Left ventricle myocardium superior (tissue), 1 donor: ENCODE results near the gene ATP8B1. TPM values are rescaled to one million over a fixed set of nuclear protein-coding genes. Genes with fewer than 3 reads are reported as not detected.

ENCODE experiments used
- ATAC-seq: fragments of 200-7000 bp; cut with Tn5 transposase; one replicate; pipeline ENCODE4 v1.9.1; 2020; ENCODE audit warnings: mild to moderate bottlenecking, moderate library complexity
- DNase-seq: peaks from one replicate; pipeline ENCODE4 v3.0.0-alpha.2; 2020
- intact Hi-C: fragments of 100-400 bp; cut with micrococcal nuclease; formaldehyde crosslinking; loops from one replicate; pipeline ENCODE4 v1.11.0; 2022
- total RNA-seq: library from RNA; stranded (reverse); fragmentation: NEBNext Ultra II Directional; extraction: Animal tissue kit (Norgen Biotek cat#: 25700); gene quantifications from one replicate; pipeline ENCODE4 v1.2.1, GENCODE V29; 2021
- donor health status: DM: no; HTN: yes; CAD: no; lungs with severe emphysema.

Gene ATP8B1
- total RNA-seq, 1 donor from 2014 or later = 4.0 TPM

DNA sequence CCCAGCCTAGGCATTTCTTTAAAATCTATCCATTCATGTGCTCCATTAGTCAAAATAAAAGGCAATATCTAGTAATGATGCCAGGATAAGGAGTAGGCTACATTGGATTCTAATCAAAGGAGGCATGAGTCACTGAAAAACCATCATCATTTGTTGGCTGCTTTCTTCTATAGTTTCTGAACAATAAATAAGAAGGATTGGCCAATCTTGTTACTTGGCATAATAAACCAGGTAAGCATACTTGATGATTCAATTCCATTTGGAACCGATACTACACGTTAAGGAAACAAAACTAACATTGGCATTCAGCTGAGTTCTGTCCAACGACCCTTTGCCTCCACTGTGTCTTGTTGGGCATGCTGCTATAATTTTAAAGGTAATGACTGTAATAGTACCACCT, 27.2 kb downstream of the ATP8B1 start:
- ATAC-seq = no peak
- intact Hi-C loops = no loop called here
- DNase-seq = no peak

DNA sequence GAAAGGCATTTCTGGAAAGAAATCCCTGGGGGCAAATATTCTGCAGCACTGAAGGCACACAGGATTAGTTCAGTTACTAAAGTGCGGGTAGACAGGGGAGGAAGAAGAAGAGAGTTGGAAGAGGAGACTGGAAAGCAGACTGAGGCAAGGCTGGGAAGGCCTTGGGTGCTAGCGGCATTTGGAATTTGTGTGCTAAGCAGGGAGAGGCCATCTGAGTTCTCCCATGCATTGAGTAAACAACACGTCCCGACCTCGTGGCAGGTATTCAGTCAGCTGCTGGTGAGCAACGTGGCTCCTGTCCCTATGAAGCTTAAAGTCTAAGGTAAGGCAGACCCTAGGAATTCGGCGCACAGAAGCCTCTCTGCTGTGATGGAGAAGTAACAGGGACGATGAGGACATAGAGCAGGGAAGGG, 30.7 kb downstream of the ATP8B1 start:
- intact Hi-C loops = no loop called here
- ATAC-seq (no peak), DNase-seq (no peak)

DNA sequence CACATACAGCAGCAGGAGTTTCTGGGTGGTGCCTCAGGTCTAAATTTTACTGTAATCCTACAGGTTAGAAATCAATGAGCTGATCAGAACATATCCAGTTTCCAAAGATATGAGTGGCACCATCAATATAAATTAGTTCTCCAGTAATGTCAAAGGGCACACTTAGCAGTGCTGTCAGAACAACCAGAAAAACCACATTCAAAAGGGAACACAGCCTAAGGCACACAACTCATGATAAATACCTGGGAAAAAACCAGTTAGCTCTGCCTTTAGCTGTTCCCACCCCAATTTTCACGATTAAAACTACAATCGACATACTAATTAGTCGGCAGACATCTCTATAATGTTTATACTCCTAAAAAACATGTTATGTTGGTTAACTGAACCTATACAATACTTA, 31.5 kb downstream of the ATP8B1 start:
- DNase-seq (no peak), ATAC-seq (no peak)
- intact Hi-C loops = no loop called here

DNA sequence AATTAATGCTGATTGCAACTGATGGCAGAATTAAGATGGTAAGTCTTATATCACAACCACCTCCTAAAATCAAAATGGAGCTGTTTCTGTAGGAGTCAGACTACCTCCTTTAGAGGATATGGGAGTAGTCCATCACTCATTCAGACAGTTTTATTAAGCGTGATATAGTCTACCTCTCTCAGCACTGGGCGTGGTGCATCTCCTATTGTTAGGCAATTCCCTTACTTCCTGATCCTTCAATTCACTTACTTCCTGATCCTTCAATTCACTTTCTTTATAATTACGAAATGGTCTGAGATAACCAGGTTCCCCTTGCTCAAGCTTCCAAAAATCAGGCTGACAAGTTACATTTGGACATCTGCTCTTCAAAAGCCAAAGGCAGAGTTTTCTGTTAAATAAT, 31.9 kb downstream of the ATP8B1 start:
- intact Hi-C loops = no loop called here
- ATAC-seq (peak; percentile 41), DNase-seq (no peak)

DNA sequence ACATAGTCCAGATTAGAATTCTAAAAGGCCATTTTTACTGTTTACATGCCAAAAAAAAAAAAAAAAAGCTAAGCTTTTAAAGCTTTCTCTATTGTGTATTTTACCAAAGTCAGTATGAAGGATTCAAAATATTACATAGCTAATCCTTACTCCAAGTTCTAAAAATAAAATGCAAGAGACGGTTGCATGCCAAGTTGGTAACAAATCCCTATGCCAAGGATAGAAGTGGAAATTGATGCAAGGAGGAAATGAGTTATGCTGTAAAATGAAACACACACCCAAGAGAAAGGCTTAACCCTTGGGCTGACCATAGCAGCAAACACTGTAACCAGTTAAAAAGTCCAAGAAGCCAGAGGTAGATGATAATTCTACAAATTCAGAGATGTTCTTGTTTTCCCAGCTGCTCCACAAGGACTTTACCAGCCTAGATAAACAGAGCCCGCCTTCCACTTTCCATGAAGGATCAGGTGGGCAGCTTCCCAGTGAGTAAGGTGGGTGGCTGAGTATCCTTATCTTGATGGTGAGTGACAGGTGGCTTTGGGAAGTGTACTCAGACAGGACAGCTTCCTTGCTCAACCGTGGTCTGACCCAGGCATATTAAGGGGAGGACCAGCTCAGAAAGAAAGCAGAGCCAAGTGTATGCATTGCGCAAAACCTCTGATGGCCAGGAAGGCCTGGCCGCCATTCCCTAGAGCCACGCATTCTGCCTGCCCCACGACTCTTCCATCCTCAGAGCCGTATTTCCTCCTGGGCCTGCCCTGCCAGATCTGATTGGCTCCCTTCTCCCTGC, 34.4 kb downstream of the ATP8B1 start:
- no peak for DNase-seq
- intact Hi-C loops = no loop called here
- peak; percentile 77 for ATAC-seq

DNA sequence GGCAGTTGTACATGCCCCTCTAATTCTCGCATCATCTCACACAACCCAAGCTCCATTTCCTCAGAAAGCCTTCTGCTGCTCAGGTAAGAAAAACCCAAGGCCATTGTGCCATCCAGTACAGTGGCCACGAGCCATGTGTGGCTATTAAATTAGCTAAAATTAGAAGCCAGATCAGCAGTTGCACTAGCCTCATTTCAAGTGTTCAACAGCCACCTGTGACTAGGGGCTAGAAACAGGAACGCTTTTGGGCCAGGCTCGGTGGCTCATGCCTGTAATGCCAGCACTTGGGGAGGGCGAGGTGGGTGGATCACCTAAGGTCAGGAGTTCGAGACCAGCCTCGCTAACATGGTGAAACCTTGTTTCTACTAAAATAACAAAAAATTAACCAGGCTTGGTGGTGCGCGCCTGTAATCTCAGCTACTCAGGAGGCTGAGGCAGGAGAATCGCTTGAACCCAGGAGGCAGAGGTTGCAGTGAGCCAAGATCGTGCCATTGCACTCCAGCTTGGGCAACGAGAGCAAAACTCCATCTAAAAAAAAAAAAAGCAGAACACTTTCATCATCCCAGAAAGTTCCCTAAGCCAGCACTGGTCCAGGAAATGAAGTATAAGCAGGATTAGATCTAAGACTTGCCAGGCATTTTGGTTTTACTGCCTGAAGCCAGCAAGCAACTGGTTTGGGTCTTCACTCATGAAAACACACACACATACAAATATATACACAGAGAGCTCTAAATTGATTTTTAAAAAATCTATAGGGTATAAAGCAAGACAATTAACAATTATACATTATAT, 35.7 kb downstream of the ATP8B1 start:
- ATAC-seq (no peak), DNase-seq (no peak)
- intact Hi-C loops = no loop called here

DNA sequence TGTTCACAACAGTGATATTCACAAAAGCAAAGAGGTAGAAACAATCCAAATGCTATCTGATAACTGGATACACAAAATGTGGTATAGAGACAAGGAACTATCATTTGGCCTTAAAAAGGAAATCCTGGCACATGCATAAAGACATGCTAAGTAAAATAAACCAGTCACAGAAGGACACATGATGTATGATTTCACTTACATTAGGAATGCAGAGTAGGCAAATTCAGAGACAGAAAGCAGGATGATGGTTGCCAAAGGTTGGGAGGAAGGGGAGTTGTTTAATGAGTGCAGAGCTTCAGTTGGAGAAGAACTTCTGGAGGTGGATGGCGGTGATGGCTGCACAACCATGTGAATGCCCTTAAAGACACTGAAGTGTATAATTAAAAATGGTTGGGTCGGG, 38.1 kb downstream of the ATP8B1 start:
- intact Hi-C loops = no loop called here
- DNase-seq = no peak

DNA sequence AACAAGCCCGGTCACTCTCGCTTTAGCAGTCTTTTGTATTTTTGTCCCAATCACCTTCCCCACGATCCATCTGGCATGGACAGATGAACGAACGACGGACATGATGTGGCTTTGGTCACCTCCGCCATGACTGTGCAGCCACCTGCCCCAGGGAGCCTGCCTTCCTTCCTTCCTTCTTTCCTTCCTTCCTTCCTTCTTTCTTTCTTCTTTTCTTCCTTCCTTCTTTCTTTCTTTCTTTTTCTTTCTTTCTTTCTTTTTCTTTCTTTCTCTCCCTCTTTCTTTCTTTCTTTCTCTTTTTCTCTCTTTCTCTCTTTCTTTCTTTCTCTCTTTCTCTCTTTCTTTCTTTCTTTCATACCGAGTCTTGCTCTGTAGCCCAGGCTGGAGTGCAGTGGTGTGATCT, 39.0 kb downstream of the ATP8B1 start:
- intact Hi-C loops = no loop called here
- ATAC-seq (no peak), DNase-seq (no peak)

More for the DNA sequence above, 38.1 kb downstream of the ATP8B1 start:
- ATAC-seq = no peak

DNA sequence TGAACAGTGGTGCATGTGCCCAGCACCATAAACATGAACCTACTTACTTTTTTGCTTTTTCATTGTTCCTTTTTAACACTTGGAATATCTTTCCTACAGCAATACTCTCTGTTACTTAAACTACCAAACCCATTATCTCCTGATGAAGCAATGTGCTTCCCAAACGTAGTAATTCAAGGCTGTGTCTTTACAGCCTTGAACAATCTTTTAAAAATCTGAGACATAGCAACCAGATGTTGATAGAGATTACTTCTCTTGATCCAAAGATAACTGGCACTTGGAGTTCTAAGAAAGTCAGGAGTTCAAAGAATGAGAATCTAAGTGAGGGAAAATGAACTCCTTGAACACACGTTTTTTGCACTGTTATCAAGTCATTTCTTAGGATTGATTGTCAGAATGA, 40.4 kb downstream of the ATP8B1 start:
- ATAC-seq (no peak), DNase-seq (no peak)
- intact Hi-C loops = no loop called here

DNA sequence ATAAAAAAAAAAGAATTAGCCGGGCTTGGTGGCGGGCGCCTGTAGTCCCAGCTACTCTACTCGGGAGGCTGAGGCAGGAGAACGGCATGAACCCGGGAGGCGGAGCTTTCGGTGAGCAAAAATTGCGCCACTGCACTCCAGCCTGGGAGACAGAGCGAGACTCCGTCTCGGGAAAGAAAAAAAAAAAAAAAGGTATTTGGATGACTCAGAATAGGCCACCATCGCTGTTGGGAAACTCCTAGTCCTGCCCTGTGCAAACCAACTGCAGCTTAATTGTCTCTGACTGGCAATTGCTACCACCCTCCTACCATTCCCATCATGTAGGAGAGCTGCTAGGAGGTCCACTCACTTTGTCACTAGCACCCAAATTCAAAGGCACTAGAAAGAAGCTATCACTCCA, 43.5 kb downstream of the ATP8B1 start:
- DNase-seq = no peak
- intact Hi-C loops = no loop called here
- no peak for ATAC-seq

DNA sequence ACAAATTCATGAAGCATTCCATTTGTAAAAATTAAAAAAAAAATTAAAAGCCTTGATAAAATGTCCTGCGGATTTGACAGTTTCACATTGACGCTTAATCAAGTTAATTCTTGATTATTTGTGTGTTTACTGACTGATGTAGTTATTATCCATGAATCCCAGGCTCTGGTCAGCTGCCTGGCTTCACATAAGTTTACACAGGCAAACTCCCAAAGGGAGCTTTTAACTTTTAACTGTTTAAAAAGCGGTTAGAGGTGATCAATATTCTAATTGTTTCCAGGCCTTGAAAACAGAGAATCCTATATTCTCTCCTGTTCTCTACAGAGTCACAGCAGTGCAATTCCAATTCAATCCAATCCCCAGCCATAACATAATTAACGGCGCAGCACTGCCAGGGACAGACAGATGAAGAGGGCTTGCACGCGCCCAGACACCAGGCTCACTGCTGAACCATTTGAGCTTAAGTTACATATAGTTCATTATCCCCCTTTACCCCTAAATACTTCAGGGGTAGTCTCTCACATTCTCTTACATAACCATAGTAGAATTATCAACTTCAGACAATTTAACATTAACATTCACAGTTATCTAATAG, 47.5 kb downstream of the ATP8B1 start:
- DNase-seq = no peak
- ATAC-seq = no peak
- intact Hi-C loops = no loop called here

DNA sequence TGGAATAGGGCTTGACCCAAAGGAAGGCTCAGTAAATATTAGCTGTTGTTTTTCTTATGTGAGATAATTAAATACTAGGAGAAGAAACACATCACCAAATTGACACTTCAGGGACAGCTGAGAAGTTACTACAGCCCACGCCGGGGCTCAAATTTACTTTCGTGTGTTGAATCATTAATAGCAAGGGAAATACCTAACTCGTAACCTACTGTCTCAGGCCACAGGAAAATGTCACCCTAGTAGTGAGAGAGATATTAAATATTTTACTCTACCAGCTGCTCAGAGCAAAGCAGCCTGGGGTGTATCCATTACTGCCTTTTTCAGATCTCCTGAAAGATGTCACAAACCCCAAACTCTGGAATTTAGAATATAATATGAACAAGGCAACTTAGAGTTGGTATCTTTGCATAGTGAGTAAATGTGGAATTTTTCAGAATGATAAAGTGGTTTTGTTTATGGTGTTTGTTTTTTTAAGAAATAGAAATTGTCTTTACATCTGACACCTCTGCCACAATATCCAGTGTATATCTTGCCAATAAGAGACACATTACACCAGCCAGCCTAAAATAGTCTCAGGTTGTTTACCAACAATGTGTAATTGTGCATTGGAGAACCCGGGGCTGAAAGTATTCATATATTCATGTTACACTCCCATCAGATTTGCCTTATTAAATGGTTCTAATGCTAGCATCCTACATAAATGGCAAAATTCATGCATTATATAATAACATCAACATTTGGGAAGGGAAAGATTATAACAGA, 48.4 kb downstream of the ATP8B1 start:
- intact Hi-C loops = no loop called here
- DNase-seq (no peak), ATAC-seq (no peak)

DNA sequence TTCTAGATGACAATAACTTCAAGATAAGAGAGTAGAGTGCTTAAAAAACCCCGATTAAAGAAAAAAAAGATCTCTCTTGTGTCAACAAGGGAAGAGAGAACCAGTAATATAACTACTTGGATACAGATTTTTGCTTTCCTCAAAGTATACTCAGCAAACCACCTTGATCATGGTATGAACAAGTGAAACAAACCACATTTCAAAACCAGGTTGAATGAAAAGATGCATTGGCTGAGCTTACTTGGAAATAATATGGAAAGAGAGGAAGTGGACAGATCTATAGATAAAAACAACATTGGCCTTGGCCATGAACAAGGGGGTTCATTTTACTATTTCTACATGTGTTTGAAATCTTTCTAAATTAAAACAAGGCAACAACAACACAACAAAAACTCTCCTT, 50.1 kb downstream of the ATP8B1 start:
- no peak for ATAC-seq
- intact Hi-C loops = no loop called here
- no peak for DNase-seq

DNA sequence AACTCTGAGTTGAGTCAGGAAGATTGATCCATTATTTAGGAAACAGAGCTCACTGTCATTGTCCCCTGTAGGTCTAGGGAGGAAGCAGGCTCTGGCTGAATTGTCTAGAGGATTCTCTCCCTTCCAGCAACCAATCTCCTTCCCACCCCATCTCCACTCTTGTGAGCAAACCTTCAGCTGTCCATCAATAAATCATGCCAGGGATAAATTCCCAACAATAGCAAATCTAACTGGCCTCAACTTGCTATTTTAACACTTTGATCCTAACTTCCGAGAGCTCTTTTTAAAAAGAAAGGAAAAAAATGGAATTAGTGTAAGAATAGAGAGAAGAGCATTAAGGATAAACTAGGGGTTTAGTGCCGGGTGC, 53.5 kb downstream of the ATP8B1 start:
- no peak for ATAC-seq
- intact Hi-C loops = no loop called here
- no peak for DNase-seq

DNA sequence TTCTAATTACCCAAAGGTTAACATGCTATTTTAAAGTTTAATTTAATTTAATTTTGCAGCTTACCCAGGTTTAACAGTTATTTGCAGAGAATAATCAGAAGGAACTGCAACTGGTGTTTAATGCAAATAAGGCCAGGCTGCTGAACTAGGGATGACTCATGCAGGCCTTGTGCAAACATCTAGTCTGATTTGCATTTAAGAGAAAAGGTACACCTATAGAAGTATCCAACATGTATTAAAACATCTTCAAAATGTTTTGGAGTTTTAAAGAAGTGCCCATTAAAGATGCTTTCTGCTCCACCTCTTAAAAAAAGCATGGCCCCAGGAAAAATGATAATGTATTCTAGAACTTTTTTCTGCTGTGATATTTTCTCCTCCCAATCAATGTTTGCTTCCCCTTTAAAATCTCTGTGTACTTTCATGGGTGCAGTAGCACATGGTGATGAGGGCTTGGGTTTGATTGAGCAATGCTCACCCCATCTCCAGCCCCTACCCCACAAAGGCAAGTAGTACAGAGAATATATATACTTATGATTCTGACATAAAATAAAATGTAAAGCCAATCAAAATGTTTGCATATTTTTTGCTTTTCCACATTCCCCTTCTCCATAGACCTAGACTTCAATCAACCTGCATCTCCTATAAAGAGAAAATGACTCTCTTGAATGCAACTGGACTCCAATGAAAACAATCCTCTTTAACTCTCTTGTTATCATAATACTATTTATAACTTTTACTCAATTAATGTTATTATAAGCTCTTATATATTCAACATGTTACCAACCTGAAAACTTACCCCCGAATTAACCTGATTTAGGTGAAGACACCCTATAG, 54.1 kb downstream of the ATP8B1 start:
- DNase-seq (no peak), ATAC-seq (no peak)
- intact Hi-C loops = no loop called here

DNA sequence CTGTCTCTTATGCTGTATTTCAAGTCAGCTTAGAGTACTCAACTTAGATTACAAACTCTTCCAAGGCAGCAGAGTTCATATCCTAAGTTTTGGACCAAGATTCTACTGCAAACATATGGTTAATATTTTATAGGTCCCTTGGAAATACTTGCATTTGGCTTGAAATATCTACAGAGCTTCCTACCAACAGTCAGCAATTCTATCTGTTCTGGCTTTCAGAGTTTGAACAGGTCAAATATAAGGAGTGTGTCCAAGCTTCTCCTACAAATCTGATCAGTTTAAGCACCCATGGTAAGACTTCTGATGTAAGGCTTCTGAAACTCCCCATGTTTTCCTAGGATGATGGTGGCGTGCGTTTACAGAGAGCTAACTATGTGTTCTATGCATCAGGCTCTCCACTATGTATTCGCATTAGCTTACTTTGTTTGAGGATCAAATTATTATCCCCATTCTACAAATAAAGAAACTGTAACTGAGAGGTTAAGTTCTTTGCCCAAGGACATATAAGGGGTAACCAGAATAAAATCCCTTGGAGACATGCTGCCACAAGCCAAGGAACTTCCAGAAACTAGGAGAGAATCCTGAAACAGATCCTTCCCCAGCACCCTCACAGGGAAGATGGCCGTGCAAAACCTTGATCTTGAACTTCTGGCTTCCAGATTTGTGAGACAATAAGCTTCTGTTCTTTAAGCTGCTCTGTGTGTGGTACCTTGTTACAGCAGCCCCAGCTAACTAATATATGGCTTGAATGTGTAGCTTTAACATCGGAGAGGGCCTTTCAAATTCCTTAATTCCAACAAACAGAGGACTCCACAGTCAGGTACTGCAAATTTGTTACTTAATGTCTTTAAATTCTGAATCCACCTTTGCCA, 55.1 kb downstream of the ATP8B1 start:
- ATAC-seq = no peak
- DNase-seq = no peak
- intact Hi-C loops = no loop called here

DNA sequence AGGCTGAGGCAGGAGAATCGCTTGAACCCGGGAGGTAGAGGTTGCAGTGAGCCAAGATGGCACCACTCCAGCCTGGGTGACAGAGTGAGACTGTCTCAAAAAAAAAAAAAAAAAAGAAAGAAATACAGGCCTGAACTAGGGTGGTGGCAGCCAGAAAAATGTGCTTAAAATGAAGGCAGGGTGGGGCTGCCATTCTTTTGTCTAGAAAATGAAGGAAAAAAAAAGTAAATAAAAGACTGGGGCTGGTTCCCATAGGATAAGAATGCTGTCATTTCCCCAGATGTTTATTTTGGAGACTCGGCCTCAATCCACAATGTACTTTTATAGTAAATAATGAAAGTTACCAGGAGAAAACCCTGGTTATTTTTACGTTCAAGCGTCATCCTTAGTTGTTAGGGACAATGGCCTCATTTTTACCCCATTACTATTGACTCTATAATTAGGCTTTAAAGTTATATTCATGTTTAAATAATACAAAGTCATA, 58.9 kb downstream of the ATP8B1 start:
- DNase-seq = no peak
- ATAC-seq = peak; percentile 37
- intact Hi-C loops = no loop called here

DNA sequence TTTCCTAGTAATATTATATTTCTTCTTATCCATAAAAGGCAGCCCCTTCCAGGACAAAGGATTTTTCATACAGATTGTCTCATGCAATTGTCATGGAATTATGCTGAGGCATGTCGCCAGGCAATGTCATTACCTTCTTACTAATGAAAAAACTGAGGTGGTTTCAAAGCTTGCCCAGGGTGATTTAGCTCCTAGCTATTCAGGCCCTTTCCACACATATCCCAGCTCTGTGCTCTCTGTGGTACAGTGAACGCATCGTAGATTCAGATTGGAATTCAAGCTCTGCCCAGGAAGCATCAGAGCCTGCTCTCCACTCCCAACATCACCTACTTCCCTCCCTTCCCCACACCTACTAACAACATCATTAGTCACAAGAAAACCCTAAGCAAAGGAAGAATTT, 60.1 kb downstream of the ATP8B1 start:
- intact Hi-C loops = no loop called here
- ATAC-seq (no peak), DNase-seq (no peak)
